GM19467 (cell line): ENCODE data around the gene IER3.
"Not testable (repeated sequence)": the region's sequence is repeated elsewhere in the genome, so short reads cannot be mapped to it uniquely, and the experiment has no call there.

ENCODE experiments used
- ATAC-seq: cut with Tn5 transposase; IDR thresholded peaks from one replicate; pipeline ENCODE4 v1.9.1; 2021; ENCODE audit warnings: mild to moderate bottlenecking, moderate library complexity; ENCODE audit not compliant: unreplicated experiment

IER3 gene

DNA sequence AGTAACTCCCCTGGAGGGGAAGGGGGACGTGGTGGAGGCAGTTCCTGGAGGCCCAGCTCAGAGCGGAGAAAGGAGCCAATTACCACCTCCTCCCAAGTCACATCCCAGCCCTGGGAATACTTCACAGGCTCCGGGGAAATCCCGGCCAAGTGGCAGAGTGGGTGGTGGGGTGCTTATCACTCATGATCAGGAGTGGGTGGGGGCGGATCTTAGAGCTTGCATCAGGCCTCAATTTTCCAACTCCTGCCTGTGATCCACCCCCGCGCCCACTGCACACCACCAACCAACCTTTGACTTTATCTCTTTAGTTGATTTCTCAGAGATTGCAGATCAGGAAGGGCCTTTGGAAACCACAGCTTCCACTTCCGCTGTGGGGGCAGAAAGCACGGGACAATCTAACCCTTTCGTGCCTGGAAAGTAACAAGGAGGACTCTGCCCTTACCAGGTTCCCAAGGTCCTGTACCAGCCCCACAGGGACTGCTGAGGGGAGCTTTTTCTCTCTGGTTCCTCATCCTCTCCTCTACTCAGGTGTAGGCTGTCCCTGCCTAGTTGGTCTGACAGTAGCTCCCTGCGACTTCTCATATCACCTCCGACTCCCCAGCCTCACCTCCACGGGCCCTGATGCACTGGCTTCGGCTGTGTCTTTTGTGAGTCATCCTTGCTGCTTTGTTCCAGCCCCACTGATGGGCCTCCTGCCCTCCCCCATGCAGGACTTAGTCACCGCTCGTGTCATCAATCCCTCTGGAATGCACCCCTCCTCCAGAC lies 24.9 kb upstream of the IER3 start:
- no peak for ATAC-seq

DNA sequence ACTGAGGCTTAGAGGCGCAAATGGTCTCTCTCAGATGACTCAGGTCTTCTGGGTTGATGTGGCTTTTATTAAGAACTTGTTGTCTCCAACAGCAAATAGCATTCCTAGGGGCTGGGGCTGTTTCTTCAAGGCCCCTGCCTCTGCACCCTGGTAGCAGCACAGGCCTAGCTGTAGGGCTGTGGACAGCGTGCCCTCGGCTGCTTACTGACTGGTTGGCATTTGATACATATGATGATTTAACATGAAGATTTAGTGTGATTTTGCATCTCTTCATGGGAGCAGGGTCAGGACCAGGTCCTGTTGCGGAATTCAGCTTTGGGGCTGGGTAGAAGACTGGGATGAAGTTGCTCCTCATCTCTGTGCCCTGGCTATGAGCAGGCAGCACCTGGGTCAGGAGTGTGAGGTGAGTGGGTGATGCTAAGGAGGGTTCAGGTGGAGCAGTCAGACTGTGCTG lies 24.3 kb upstream of the IER3 start:
- no peak for ATAC-seq

DNA sequence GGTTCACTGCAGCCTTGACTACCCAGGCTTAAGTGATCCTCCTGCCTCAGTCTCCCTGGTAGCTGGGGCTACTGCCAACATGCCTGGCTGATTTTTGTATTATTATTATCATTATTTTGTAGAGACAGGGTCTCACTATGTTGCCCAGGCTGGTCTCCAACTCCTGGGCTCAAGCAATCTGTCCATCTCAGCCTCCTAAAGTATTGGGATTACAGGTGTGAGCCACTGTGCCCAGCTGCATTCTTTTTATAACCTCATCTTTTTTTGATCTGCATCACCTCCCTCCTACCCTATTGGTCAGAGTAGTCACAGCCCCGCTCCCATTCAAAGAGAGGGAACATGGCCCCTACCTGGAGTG lies 23.6 kb upstream of the IER3 start:
- no peak for ATAC-seq

DNA sequence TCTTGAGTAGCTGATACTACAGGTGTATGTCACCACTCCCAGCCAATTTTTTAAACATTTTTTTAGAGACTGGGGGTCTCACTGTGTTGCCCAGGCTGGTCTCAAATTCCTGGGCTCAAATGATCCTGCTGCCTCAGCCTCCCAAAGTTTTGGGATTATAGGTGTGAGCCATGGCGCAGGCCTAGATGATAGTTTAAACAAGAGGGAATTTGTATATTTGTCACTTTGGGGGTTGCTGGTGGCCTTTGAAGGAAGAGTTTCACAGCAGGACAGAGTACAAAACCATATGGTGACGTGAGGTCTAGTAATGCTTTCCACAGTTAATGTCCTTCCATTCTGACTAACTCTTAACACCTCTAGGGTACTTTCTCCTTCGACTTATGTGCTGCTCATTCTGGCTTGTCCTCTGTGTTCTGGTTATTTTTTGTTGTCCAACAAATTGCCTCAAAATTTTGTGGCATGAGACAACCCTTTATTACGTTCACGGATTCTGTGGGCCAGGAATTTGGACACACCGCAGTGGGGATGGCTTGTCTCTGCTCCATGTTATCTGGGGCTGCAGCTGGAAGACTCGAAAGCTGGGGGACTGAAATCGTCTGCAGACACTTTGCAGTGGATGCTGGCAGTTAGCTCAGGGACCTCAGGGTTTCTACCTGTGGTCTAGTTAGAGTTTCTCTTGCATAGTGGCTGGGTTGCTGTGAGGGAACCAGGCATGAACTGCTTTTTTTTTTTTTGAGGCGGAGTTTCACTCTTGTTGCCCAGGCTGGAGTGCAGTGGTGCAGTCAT lies 23.0 kb upstream of the IER3 start:
- peak; percentile 45 for ATAC-seq

DNA sequence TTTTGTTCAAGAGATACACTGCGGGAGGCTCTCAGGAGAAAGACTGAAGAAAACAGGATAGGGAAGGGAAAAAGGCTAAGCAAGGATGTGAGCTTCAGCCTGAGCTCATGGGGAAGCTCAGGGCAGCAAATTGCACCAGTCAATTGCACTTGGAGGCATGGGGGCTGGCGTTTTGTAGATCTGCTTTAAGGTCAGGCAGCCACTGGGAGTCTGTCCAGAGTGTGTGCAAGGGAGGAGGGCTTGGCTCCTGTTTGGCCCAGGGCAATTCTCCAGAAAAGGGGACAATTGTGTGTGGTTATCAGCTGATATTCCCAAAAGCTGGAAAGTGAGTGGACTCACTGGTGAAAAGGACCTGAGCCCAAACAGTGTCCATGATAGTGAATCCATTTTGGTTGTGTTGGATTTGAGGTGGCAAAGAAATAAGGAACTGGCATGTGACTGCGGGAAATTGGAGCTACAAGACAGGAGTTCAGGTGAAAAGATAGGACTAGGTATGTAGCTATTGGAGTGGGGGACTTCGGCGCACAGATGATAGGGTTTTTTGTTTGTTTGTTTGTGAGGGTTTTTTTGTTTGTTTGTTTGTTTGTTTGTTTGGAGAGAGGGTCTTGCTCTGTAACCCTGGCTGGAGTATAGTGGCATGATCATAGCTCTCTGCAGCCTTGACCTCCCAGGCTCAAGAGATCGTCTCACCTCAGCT lies 22.3 kb upstream of the IER3 start:
- ATAC-seq: no peak

DNA sequence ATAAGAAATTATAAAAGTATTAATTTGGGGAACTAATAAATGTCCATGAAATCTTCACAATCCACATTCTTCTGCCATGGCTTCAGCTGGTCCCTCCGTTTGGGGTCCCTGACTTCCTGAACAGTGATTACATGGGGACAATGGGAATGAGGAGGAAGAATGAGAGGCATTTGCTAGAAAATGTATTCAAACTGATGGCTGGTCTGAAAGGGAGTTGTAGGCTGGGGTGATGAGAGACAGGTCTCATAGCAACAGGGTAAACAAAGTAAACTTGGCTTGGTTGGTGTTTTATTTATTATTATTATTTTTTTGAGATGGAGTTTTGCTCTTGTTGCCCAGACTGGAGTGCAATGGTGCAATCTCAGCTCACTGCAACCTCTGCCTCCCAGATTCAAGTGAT lies 21.1 kb upstream of the IER3 start:
- not testable (repeated sequence) for ATAC-seq

DNA sequence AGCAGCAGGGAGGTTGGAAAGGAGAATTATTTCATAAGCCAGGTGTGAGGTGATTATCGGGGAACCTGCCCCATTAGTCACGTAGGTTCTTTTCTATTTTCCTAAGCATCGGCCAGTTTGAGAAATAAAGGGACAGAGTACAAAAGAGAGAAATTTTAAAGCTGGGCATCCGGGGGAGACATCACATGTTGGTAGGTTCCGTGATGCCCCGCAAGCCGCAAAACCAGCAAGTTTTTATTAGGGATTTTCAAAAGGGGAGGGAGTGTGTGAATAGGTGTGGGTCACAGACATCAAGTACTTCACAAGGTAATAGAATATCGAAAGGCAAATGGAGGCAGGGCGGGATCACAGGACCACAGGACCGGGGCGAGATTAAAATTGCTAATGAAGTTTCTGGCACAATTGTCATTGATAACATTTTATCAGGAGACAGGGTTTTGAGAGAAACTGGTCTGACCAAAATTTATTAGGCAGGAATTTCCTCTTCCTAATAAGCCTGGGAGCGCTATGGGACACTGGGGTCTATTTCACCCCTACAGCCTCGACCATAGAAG lies 20.2 kb upstream of the IER3 start:
- ATAC-seq: not testable (repeated sequence)

DNA sequence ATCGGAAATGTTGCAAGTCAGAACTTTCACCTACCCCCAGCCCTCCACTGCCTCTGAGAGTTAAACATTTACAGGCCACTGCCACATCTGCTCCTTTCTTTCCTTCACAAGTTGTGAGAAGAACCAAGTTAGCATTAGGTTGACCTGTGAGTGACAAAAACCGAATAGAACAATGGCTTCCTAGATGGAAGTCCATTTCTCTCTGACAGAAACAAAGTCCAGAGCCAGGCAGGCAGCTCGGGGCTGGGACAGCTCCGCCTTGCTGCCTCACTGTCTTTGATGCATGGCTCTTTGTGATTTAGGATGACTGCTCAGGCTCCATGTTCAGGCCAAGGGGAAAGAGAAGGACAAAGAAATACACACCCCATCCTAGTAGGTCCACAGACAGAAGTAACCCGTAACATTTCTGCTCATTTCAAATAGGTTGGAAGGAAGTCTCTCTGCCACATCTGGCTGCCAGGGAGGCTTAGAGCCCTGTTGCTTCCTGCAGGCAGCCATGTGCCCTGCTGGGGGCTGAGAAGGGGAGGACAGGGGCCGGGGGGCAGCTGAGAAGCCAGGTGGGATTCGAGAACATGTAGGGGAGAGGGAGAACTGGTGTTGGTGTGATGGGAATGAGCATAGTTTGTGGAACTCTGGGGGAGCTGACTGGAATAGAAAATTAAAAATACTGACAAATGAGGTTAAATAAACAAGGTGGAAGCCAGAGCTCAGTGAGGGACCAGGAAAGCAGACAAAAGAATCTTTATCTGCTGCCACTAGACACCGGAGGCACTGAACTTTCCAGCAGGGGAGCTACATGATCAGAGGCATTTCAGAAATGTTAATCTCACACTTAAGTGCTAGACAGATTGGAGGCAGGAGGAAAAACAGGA lies 19.5 kb upstream of the IER3 start:
- ATAC-seq: peak; percentile 34

DNA sequence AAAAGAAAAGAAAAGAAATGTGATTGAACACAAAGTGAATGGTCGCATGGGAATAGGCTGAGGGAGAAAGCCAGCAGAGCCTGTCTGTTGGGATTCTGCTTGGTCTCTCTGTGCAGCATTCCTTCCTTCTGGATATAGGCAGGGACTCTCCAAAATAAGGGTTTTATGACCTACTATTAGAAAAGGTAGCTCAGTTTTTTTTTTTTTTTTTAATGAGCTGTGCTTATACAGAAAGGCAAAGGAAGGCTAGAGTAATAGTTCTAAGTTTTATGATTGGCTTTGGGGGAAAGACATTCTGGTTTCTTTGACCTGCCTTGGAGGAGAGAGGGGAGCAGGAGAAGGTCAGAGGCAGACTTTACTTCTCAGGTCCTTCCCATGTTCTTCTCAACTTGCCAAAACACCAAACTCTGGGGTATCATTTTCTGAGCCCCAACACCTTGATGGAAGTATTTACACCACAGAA lies 18.8 kb upstream of the IER3 start:
- no peak for ATAC-seq

DNA sequence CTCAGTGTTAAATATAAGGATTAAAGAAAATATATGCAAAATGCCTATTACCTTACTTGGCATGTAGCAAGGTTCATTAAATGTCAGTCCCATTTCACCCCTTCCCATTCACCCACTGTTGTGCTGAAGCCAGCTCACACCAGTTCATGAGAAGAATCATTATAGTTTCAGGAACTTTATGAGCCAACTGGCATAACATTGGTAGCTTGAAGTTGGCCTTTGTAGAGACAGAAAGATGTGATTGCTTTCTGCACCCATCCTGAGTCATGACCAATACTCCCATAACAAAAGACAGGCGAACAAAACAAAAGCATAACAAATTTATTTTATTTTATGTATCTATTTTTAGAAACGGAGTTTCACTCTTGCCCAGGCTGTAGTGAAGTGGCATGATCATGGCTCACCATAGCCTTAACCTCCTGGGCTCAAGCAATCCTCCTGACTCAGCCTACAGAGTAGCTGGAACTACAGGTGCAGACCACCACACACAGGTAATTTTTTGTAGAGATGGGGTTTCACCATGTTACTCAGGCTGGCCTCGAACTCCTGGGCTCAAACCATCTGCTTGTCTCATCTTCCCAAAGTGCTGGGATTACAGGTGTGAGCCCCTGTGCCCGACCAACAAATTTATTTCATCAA lies 17.6 kb upstream of the IER3 start:
- ATAC-seq: no peak

DNA sequence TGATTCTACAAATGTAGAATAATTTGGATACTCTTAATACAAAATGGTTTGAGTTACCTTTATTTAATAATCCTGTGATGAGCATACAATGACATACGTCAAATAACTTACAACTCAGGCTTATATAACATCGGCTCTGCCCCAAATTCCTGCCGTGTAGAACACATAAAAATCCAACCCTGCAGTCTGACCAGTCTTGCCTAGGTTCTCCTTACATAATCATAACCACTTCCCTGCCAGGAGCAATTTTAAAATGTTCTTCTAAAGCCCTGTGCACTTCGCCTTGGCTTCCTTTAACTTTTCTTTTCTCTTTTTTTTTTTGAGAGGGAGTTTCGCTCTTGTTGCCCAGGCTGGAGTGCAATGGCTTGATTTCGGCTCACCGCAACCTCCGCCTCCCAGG lies 16.2 kb upstream of the IER3 start:
- no peak for ATAC-seq

DNA sequence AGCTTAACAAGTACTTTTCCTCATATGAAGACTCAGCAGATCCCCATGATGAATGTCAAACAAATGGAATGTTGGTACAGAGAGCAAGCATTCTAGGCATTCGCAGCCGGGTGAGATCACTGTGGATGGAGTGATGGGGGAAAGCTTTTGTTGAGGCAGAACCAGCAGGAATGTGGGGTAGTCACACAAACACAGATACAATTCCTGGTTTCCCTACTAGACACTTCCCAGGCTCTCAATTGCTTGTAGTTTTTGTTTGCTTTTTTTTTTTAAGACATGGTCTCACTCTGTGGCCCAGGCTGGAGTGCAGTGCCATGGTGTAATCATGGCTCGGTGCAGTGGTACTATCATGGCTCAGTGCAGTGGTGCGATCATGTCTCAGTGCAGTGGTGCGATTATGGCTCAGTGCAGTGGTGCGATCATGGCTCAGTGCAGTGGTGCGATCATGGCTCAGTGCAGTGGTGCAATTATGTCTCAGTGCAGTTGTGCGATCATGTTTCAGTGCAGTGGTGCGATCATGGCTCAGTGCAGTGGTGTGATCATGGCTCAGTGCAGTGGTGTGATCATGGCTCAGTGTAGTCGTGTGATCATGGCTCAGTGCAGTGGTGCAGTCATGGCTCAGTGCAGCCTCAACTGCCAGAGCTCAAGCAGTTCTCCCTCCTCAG lies 15.4 kb upstream of the IER3 start:
- no peak for ATAC-seq

DNA sequence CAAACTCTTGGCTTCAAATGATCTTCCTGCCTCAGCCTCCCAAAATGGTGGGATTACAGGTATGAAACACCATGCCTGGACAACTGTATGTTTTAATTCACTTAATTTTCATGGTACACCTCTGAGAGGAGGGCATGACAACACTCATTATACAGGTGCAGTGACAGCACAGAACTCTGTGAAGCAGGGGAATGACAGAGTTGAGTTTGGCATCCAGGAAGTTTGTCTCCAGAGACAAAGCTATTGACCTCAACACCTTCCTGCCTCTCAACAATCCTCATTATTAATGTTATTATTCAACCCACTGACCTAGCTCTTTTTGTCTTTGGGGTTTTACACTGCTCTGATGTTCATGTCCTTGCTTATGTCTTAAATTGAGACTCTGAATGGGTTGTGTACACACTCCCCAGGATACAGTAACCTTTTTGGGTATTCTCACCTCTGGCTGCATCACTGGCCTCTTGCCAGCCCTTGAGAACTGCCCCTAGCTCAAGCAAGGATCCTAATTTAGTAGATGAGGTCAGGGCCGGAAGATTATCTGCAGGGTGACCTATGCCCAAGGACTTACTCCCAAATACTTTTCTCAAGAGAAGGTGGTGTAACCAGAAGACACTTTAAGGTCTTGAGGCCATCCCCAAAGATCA lies 13.0 kb upstream of the IER3 start:
- ATAC-seq: no peak

DNA sequence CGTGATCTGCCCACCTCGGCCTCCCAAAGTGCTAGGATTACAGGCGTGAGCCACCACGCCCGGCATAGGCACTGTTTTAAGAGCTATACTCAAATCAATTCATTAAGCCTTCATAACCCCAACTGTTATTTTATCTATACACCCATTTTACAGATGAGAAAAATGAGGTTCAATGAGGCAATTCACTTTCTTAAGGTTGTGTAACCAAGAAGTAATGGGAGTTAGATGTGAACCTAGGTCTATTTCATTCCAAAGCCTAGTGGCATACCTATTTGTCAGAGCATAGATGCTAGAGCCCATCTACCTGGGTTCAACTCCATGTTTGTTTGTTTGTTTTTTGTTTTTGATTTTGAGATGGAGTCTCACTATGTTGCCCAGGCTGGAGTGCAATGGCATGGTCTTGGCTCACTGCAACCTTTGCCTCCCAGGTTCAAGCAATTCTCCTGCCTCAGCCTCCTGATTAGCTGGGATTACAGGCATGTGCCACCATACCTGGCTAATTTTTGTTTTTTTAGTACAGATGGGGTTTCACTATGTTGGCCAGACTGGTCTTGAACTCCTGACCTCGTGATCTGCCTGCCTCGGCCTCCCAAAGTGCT lies 12.2 kb upstream of the IER3 start:
- not testable (repeated sequence) for ATAC-seq

DNA sequence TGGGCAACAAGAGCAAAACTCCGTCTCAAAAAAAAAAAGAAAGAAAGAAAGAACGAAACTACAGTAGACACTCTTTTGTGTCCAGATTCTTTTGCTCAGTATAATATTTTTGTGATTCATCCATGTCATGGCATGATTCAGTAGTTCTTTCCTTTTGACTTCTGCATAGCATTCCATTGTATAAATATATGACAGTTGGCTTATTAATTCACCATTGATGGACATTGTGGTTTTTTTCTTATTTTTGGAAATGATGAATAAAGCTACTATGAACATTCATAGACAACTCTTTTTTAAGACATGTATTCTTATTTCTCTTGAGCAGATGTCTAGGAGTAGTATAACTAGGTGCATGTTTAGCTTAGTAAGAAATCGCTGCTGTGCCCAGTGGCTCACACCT lies 10.3 kb upstream of the IER3 start:
- ATAC-seq: no peak

DNA sequence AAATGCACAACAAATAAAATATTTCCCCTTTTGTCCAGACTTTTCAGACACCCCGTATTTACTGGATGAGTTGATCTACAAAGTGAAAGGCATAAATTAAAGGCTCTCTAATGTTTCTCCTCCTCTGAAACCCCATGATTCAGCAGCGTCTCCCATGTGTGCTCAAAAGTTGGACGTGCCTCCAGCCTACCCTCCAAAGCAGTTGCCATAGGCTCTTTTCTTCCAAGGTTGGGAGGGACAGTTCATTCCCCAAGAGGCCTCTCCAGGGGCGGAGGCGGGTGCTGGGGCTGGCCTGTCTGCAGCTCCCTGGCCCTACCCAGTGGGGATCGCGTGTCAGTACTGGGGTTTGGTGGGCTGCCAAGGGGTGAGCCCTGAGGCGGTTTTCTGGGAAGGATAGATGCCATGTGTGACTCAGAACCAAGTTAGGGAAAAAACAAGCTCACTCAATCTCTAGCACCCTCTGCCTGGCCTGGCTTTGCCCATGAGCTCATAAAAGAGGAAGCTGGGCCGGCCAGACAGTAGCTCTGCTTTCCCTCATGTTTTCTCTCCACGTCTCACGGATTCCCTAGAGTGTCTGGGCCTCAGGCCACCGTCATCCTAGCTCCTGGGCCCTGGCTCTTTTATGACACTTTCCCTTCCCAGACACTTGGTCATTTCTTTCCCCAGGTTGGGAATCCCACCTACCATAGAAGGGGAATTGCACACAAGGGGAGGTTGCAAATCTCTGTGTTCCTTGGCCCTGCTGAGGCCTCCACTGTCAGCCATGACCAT lies 8.0 kb upstream of the IER3 start:
- ATAC-seq: no peak

DNA sequence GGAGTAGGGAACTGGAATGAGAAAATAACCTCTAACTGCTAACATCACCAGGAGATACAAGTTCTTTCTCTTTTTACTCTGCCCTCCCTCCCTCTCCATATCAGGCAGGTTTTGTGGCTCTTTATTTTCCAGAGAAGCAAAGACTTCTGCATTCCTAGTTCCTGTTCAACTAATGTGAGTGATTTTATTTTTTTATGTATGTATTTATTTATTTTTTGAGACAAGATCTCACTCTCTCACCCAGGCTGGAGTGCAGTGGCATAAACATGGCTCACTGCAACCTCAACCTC lies 6.0 kb upstream of the IER3 start:
- ATAC-seq: no peak
